HepG2 (cell line): Measurements from ENCODE around the gene DNPH1. TPM values are rescaled to one million over a fixed set of nuclear protein-coding genes. Genes with fewer than 3 reads are reported as not detected.

Experiments used
- ASH2L ChIP-seq: fragments of 300-600, 200-600 bp; sonication (generic); IDR thresholded peaks from 2 replicates; pipeline ENCODE4 v1.7.0; 2017; ENCODE audit warnings: low read depth, mild to moderate bottlenecking, moderate library complexity, mixed read lengths, low read length; ENCODE audit not compliant: insufficient read length
- ATF7 ChIP-seq, 2 experiments: fragments of 450-650 bp in 1 of 2; sonication (generic) in 1 of 2; formaldehyde crosslinking in 1 of 2; IDR thresholded peaks; 2 replicates each; pipeline versions ENCODE4 v1.4.0 to v1.6.1; 2016 to 2020; ENCODE audit warnings: antibody characterized with exemption in 1 of 2, mild to moderate bottlenecking in 1 of 2, missing genetic modification reagents in 1 of 2
- DMAP1 ChIP-seq: IDR thresholded peaks from 2 replicates; pipeline ENCODE4 v1.6.1; 2016
- ERF ChIP-seq: IDR thresholded peaks from 2 replicates; pipeline ENCODE4 v1.6.1; 2018; ENCODE audit warnings: missing biosample characterization, missing genetic modification reagents
- FOXJ3 ChIP-seq: sonication (generic); formaldehyde crosslinking; IDR thresholded peaks from 2 replicates; pipeline ENCODE4 v1.4.0; 2020; ENCODE audit warnings: missing genetic modification reagents, mild to moderate bottlenecking, borderline replicate concordance
- HNRNPLL ChIP-seq: fragments of 200-400 bp; formaldehyde crosslinking; IDR thresholded peaks from 2 replicates; pipeline ENCODE4 v1.6.1; 2017; ENCODE audit warnings: mild to moderate bottlenecking, low read depth, low read length; ENCODE audit not compliant: poor library complexity, severe bottlenecking
- IRF9 ChIP-seq: sonication (generic); formaldehyde crosslinking; IDR thresholded peaks from 2 replicates; pipeline ENCODE4 v1.8.0; 2022; ENCODE audit warnings: missing genetic modification reagents, mild to moderate bottlenecking, borderline replicate concordance
- MED1 ChIP-seq: sonication (generic); formaldehyde crosslinking; IDR thresholded peaks from 2 replicates; pipeline ENCODE4 v1.4.0; 2020; ENCODE audit warnings: missing genetic modification reagents
- NFYB ChIP-seq: sonication (generic); formaldehyde crosslinking; IDR thresholded peaks from 2 replicates; pipeline ENCODE4 v1.4.0; 2020; ENCODE audit warnings: missing genetic modification reagents
- RNF2 ChIP-seq: fragments of 450-650 bp; conservative IDR thresholded peaks from 2 replicates; pipeline ENCODE4 v1.6.1; 2016; ENCODE audit warnings: low read depth
- RXRB ChIP-seq: IDR thresholded peaks from 2 replicates; pipeline ENCODE4 v1.6.1; 2016; ENCODE audit warnings: borderline replicate concordance, missing genetic modification reagents, missing compliant biosample characterization
- SAP130 ChIP-seq: IDR thresholded peaks from 2 replicates; pipeline ENCODE4 v1.6.1; 2016; ENCODE audit warnings: low read depth
- TBX3 ChIP-seq: fragments of 450-650 bp; IDR thresholded peaks from 2 replicates; pipeline ENCODE4 v1.6.1; 2017; ENCODE audit warnings: antibody characterized with exemption, mild to moderate bottlenecking, inconsistent platforms, borderline replicate concordance
- TFE3 ChIP-seq: IDR thresholded peaks from 2 replicates; pipeline ENCODE4 v1.6.1; 2016
- XRCC5 ChIP-seq: fragments of 200-400 bp; formaldehyde crosslinking; optimal IDR thresholded peaks from 2 replicates; pipeline ENCODE3; 2017; ENCODE audit warnings: mild to moderate bottlenecking, low read length
- ZBTB40 ChIP-seq, 2 experiments: fragments of 450-650 bp in 1 of 2; sonication (generic) in 1 of 2; formaldehyde crosslinking in 1 of 2; IDR thresholded peaks; 2 replicates each; pipeline versions ENCODE4 v1.6.1 to v1.8.0; 2016 to 2022; ENCODE audit warnings: antibody characterized with exemption in 1 of 2, mild to moderate bottlenecking in 1 of 2, missing genetic modification reagents in 1 of 2
- ZFP1 ChIP-seq: IDR thresholded peaks from 2 replicates; pipeline ENCODE4 v1.6.1; 2016
- ZNF225 ChIP-seq: sonication (generic); formaldehyde crosslinking; IDR thresholded peaks from 2 replicates; pipeline ENCODE4 v1.4.0; 2020; ENCODE audit warnings: mild to moderate bottlenecking, missing genetic modification reagents
- ZNF572 ChIP-seq: sonication (generic); formaldehyde crosslinking; IDR thresholded peaks from 2 replicates; pipeline ENCODE4 v1.5.1; 2020; ENCODE audit warnings: mild to moderate bottlenecking, missing genetic modification reagents
- ZNF7 ChIP-seq: IDR thresholded peaks from 2 replicates; pipeline ENCODE4 v1.6.1; 2016; ENCODE audit warnings: missing biosample characterization, missing genetic modification reagents
- polyA plus RNA-seq, 8 experiments: library from polyadenylated mRNA; depleted of rRNA in 3 of 8; stranded (reverse) in 7 of 8; unstranded in 1 of 8; fragments of >200 nt; fragmentation: Illumina TruSeq in 4 of 8; extraction: Trizol in 4 of 8; gene quantifications; 2 replicates each; pipeline versions ENCODE4 v1.2.1 to v1.2.3, GENCODE V29; 2011 to 2016; ENCODE audit warnings: low read depth in 4 of 8, missing spikeins in 1 of 8, mixed read lengths in 1 of 8; ENCODE audit not compliant: insufficient read depth in 1 of 8
- total RNA-seq, 5 experiments: library from RNA; depleted of rRNA; stranded (reverse); fragments of >200 nt; fragmentation: Illumina TruSeq; extraction: Trizol; gene quantifications; 2 replicates each; pipeline ENCODE4 v1.2.3, GENCODE V29; 2016; ENCODE audit warnings: low read depth in 1 of 5

DNPH1 gene
- total and polyA plus RNA-seq, 2 of the 13 experiments (the other 11 are each of a cell fraction or from before 2014, with no cell fraction given): 56.5 to 75.1 TPM

- TF ChIP-seq ZNF572 (0 out of 2 replicates have a peak, but pooled peaks have one; percentile 53), IRF9 (CRISPR knock-in tag) (no peak), ATF7 (IDR thresholded peaks at IDR 0.05) (no peak), ATF7 (CRISPR knock-in tag; IDR thresholded peaks at IDR 0.05) (no peak), FOXJ3 (CRISPR knock-in tag) (no peak), XRCC5 (peak; percentile 73), ZNF7 (CRISPR knock-in tag) (no peak), ERF (no peak; the same call in 1 of the 2 replicates), HNRNPLL (no peak), ZFP1 (CRISPR knock-in tag) (no peak), RXRB (peak; percentile 65; the same call in 1 of the 2 replicates), RNF2 (no peak), SAP130 (CRISPR knock-in tag) (peak; percentile 44), NFYB (CRISPR knock-in tag) (0 out of 2 replicates have a peak, but pooled peaks have one; percentile 7), ZBTB40 (IDR thresholded peaks at IDR 0.05) (no peak), ZBTB40 (CRISPR knock-in tag; IDR thresholded peaks at IDR 0.05) (no peak), ASH2L (peak; percentile 68), TBX3 (peak; percentile 62; the same call in 1 of the 2 replicates), TFE3 (CRISPR knock-in tag) (no peak), MED1 (CRISPR knock-in tag) (peak; percentile 85), DMAP1 (peak; percentile 32; the same call in 1 of the 2 replicates), ZNF225 (no peak)
These were observed 49.3 kb upstream of the DNPH1 start (continued) for GRCh38 chr6:43278524-43279078.
